NCI-H524 treated with DMSO at 0.1 percent for 48 hours (cell line): Measurements from ENCODE around the gene ARF3.
"Not testable (repeated sequence)": the region's sequence is repeated elsewhere in the genome, so short reads cannot be mapped to it uniquely, and the experiment has no call there.

ENCODE experiments used
- DNase-seq: peaks from one replicate; lab custom pipeline; 2025; lab: John Stamatoyannopoulos, UW

ARF3 gene

DNA sequence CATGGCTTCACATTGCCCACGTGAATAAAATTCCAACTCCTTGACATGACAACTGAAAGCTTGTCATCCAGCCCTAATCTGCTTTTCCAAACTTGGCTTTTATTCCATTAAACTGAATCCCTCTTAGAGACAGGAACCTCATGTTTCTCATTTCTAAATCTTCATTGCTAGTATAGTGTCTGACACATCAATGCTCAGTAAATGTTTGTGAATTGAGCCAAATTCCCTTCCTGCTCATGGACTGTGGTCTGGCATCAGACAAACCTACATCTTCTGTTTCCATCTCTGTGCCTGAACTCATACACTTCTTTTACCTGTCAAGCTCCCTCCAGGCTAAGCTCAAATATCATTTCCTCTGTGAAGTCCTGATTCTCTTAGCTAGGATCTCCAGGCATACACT lies 27.7 kb downstream of the ARF3 start:
- no peak for DNase-seq

DNA sequence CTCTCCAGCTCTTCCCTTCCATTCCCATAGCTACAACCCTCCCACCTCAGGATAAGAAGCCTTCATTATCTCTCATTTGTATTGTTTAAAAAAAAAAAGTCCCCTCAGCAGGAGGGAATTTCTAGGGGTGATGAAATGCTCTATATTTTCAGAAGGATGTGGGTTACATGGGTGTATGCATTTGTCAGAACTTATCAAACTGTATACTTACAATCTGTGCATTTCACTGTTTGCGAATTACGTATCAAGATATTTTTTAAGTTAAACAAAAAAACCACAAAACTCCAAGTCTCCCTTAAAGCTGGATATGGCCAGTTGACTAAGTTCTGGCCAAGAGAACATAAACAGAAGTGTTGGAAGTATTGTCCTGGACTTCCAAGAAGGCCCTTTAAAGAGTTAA lies 30.0 kb downstream of the ARF3 start:
- DNase-seq = no peak

DNA sequence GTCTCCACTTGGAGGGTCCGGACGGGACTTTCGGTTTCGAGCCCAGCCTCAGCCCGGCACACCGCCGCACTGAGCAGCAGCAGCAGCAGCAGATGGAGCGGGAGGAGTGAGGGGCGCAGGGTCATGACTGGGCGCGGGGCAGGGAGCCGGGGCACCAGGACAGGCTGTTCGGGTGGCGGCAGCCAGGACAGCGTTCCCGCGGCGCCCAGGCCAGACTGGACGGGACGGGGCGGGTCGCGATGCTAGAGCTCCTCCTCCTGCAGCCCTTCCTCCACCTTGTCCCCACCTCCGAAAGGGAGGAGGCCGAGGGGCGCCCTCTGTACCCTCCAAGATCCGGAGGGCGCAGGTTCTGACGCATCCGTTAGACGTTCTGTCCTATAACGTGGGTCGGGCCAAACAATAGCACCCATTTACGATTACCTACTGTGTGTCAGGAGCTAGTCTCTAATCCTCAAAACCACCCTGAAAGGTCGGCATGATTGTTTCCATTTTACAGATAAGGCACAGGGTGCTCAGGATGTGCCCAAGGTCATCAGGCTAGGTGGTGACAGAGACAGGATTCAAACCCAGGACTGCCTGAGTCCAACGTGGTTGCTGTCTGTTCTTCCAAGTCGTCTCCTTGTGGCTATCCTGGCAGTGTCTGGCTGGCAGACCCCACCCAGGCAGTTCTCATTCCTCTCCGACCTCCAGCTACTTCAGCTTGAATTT lies 31.8 kb downstream of the ARF3 start, which contains the start of gene FKBP11:
FKBP11 (minus strand) TSS at position 189 of the 708 bp plus-strand sequence; CDS start at position 125, 64 bp downstream.
- no peak for DNase-seq

DNA sequence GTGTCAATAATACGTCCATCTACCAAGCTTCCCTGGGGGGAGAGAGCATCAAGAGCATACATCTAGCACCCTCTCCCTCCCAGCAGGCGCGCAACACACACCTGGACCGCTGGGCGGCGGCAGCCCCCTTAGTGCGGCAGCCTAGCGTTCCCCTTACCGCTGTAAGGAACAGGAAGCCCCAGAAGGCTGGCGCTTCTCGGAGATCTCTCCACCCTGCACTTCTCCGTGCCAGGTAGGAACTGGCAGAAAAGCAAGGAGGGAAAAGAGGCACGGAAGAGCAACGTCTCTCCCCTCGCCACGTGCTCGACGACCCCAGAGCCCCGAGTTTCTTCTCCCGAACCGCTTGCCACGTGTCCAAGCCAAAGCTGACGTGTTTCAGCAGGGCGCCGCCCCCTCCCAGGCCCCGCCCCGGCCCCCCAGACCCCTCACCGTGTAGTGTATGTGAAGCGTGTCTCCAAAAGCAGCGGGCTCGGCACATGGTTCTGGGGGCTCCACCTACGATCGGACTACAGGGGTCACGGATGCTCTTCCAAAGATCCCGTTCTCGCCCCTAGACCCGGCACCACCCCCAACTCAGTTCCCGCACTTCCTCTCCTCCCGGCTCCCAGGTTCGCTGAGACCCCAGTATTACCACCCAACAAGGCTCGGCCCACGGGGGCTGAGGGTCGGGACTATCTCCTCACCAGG lies 32.5 kb downstream of the ARF3 start:
- no peak for DNase-seq

DNA sequence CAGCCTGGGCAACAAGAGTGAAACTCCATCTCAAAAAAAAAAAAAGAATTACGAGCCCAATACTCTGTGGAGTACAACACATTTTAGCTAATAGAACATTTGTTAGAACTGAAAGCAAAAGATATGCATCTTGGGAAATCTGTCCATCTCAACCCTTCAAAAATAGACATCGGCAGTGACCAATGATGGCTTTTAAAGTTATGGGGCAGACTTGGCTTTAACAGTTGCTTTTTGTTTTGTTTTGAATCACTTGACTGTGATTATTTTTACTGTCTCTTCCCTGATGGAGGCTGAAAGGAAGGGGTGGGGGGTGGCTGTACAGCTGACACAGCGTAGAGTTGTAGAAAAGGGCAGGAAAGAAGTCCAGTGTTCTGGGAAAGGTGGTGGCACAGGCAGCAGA lies 34.2 kb downstream of the ARF3 start:
- no peak for DNase-seq

DNA sequence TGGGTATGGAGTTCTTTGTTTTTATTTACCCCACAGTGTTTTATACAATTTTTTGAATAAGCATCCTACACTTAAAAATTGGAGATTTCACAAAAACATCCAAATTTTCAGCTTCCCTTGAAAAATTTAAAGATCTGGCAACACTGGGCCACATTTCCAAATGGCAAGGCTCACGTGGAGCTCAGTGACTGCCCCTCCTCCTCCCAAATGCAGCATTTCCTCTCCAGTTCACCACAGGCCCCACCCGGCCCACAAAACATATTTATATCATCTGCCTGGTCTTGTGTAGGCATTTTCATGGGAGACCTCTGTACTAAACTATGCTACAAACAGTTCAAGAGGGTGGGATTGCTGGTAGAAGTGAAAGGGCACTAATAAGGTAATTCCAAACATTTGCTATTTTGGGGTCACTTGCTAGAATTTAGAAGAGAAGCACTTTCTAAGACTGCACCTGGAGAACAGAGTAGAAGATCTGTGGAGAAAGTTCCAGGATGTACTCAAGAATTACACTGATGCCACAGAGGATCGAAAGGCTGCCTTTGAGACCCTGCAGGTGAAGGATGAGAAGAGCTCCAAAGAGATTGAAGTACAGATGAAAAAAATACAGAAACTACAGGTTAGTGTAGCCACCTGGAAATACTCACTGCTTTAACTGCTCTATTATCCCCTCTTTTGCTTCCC lies 39.3 kb downstream of the ARF3 start:
- DNase-seq = no peak

DNA sequence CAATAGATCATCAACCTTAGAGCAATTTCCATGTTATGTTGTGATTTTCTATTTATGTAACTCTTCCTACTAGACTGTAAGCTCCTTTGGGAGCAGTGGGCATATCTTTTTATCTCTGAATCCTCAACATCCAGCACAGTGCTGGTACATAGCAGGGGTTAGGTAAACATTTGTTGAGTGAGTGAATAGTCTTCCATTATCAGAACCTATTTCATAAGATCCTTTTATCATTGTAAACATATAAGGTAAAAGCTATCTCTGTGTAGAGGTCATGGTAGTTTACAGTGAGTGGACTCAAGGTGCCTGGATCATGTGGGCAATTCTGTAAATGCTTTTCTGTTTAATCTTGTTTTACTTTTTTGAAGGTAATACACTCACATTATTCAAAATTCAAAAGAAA lies 47.1 kb downstream of the ARF3 start:
- no peak for DNase-seq

DNA sequence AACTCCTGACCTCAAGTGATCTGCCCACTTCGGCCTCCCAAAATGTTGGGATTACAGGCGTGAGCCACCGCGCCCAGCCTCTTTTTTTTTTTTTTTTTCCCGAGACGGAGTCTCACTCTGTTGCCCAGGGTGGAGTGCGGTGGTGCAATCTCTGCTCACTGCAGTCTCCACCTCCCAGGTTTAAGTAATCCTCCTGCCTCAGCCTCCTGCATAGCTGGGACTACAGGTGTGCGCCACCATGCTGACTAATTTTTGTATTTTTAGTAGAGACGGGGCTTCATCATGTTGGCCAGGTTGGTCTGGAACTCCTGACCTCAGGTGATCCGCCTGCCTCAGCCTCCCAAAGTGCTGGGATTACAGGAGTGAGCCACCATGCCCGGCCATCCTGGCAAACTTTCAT lies 47.6 kb downstream of the ARF3 start:
- not testable (repeated sequence) for DNase-seq

DNA sequence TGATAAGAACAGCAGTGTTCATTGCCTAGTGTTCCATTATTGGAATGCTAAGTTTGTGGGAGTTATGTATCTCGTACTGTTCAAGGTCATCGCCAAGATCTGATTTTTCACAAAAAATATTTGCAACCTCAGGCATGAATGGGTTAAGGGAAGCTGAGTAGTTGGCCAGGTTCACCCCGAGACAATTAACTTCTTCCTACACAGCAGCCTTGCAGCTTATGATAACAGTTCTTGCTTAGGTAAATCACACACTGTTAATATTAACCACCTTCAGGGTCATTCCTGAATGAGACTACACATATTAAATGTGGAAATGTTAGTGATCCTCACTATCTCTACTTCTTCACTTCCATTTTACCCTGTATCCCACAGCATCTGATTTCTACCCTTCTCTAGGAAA lies 50.0 kb downstream of the ARF3 start:
- DNase-seq = no peak

DNA sequence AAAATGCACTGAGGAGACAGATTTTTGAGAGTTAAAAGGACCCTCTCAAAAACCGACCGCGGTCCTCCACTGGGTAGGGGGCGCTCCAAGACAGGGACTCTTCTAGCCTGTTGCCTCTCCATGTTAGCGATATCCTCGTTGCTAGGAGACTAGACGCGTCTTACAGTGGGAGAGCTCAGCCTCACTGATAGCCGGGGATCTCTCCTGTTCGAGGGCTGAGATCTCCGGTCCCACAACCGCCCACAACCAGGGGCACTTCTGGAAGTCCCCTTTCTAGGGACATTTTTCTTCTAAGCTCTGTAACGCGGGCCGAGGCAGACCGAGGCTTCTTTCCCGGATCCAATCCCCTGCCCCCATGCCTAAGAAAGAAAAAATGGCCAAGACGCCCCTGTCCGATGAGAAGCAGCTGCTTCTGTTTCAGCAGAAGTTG lies 53.3 kb downstream of the ARF3 start:
- DNase-seq = peak; percentile 38

DNA sequence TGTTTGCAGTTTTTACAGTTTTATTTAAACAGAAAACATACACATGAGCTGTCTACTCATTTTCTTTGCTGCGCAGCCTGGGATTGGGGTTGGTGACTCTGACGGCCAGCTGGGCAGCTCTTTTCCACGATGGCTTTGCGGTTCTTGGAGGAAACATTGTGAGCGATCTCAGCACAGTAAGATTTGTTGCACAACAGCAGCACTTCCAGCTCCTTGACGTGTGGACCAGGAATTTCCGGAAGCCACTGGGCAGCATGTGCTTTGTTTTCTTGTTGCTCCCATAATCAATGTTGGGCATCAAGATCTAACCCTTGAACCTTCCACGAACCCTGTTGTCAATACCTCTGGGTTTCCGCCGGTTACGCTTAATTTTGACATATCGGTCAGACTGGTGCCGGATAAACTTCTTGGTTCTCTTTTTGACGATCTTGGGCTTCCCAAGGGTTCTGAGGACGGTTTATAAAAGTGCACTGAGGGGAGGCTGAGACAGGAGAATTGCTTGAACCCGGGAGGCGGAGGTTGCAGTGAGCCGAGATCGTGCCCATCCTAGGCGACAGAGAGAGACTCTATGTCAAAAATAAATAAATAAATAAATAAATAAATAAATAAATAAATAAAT lies 53.8 kb downstream of the ARF3 start:
- DNase-seq = no peak

DNA sequence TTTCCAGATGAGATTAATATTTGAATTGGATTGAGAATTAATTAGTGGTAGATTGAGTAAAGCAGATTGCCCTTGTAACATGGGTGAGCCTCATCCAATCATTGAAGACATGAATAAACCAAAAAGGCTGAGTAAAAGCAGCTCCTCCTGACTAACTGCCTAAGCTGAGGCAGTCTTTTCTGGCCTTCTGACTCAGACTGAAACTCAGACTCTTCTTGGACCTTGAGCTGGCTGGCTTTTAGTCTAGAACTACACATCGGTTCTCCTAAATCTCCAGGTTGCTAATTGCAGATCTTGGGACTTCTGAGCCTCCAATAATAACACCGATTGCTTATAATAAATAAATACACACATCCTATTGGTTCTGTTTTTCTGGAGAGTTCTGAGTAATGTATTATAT lies 56.0 kb downstream of the ARF3 start:
- no peak for DNase-seq

DNA sequence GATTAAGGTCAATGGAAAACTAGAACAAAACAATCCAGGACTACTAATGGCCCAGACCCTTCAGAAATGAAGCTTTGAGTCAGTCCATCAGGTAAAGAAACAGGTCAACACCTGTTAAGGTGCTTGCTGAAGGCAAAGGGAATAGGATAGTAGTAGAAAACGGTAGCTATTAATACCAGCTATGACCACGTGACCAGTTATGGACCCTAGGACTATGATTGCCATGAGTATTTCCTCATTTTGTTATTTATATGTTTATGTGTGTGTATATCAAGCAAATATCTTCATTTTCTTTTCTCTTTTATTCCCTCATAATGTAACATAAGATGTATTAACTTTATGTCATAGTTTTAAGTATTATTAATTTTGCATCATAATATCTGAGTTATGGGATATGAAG lies 57.6 kb downstream of the ARF3 start:
- no peak for DNase-seq

DNA sequence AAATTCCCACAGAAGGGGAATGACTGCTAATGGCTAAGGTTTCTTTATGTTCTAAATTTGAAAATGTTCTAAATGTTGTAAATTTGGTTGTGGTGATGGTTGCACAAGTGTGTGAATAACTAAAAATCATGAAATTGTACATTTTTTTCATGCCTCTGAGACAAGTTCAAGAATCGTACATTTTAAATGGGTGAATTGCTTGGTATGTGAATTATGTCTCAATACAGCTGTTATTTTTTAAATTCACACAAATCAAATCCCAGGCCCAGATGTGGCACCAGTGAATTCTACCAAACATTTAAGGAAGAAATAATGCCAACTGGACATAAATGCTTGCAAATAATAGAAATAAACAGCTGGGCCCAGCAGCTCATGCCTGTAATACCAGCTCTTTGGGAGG lies 63.0 kb downstream of the ARF3 start:
- no peak for DNase-seq

DNA sequence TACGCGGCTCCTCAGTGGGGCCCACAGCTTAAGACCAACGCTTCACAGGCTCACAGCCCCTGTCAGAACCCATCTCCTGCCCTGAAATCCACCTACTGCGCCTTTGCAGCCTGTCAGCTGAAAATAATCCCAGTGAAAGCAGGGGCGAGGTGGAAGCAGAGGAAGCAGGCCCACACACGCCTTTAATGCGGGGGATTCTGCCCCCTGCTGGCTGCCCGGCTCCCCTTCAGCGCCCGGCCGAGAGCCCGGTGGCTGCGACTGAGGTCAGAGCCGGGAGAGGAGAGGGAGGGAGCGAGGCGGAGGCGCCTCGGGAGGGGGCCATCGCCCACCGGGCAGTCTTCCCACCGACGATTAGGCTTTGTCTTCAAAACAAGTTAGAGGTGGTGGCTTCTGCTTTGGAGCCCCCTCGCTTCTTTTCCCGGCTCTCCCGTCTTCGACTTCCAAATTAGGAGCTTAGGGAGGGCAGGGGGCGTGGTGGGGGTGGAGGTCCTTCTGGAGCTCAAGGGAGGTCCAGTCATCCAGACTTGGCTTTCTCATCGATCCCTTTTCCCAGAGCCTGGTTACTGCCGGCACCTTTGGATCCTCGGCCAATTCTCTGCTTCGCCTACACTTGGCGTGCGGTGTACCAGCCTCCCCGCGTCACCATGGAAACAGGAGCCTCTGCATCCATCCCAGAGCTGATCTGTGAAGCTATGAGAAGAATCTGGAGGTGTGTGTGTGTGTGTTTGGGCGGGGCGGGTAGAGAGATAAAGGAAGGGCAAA lies 66.4 kb downstream of the ARF3 start:
- DNase-seq = no peak

DNA sequence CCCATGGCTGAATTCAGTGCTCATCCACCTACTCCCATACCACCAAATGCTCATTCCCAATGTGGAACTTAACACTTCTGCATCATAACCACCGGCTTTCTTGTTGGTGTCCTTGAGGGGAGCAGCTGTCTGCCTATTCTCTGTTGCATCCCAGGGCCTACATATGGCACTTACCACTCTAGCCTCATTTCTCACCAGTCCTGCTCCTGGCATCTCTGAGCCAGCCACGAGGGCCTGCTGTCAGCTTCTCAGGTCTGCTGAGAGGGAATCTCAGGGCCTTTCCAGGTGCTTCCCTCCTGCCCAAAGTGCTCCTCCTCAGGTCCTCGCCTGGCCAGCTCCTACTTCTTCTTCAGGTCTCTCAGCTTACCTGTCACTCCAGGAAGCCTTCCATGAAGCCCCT lies 67.6 kb downstream of the ARF3 start:
- no peak for DNase-seq
